Body of pancreas (tissue), 4 donors: Measurements from ENCODE around the gene LDB2.

Experiments
- CTCF ChIP-seq, 7 experiments: fragments of 450-650 bp in 4 of 7; fragments of 200-600 bp in 3 of 7; sonication (generic) in 3 of 7; IDR thresholded peaks; one replicate each; pipeline ENCODE4 v1.5.1; 2016 to 2019; ENCODE audit warnings: antibody characterized with exemption in 7 of 7
- POLR2A ChIP-seq, 3 donors: fragments of 450-650 bp; IDR thresholded peaks; one replicate each; pipeline ENCODE4 v1.6.1; 2016; ENCODE audit warnings: antibody characterized with exemption in 3 of 3, mild to moderate bottlenecking in 2 of 3

GRCh38 chr4:16581117-16581516 lies 317.3 kb downstream of the LDB2 start:
- TF ChIP-seq CTCF (IDR thresholded peaks at IDR 0.05) (no peak), POLR2A (IDR thresholded peaks at IDR 0.05) (no peak)
